Breast epithelium (tissue), 3 donors: ENCODE data around the gene NT5C2.

Experiments used
- CTCF ChIP-seq, 3 donors: fragments of 450-650 bp; IDR thresholded peaks; one replicate each; pipeline ENCODE4 v1.5.1; 2016 to 2017; ENCODE audit warnings: antibody characterized with exemption in 3 of 3, mild to moderate bottlenecking in 3 of 3, moderate library complexity in 3 of 3
- POLR2A ChIP-seq: fragments of 450-650 bp; IDR thresholded peaks from one replicate; pipeline ENCODE4 v1.6.1; 2016; ENCODE audit warnings: antibody characterized with exemption, mild to moderate bottlenecking, moderate library complexity
- POLR2AphosphoS5 ChIP-seq, 3 donors: sonication (generic); formaldehyde crosslinking; IDR thresholded peaks; one replicate each; pipeline ENCODE4 v1.6.1; 2017; ENCODE audit warnings: antibody characterized with exemption in 3 of 3

- no peak for TF ChIP-seq POLR2A
- no peak for TF ChIP-seq CTCF (IDR thresholded peaks at IDR 0.05)
- TF ChIP-seq POLR2AphosphoS5 (IDR thresholded peaks at IDR 0.05) = no peak
These were observed 24.6 kb downstream of the NT5C2 start for GRCh38 chr10:103168438-103168837.
